Karpas-422 (cell line): ENCODE results near the gene TMEM131. TPM values are rescaled to one million over a fixed set of nuclear protein-coding genes. Genes with fewer than 3 reads are reported as not detected.
"Not testable (repeated sequence)": the region's sequence is repeated elsewhere in the genome, so short reads cannot be mapped to it uniquely, and the experiment has no call there.

ENCODE experiments used
- DNase-seq: peaks from one replicate; pipeline ENCODE4 v3.0.0-alpha.2; 2015
- H2AFZ ChIP-seq: fragments of 200-600 bp; sonication (generic); 2 replicates; pipeline ENCODE4 v1.6.1; 2014; ENCODE audit warnings: antibody characterized with exemption, low read length, mixed read lengths
- H3K27ac ChIP-seq: fragments of 200-600 bp; sonication (generic); 2 replicates; pipeline ENCODE4 v1.5.1; 2014; ENCODE audit warnings: mild to moderate bottlenecking, low read length, moderate library complexity
- H3K27me3 ChIP-seq: fragments of 200-600 bp; sonication (generic); 2 replicates; pipeline ENCODE4 v1.6.1; 2014; ENCODE audit warnings: low read length, mixed read lengths
- H3K36me3 ChIP-seq: fragments of 200-600 bp; sonication (generic); 2 replicates; pipeline ENCODE4 v1.6.1; 2014; ENCODE audit warnings: low read length, mixed read lengths; ENCODE audit not compliant: insufficient read depth
- H3K4me1 ChIP-seq: fragments of 200-600 bp; sonication (generic); 2 replicates; pipeline ENCODE4 v1.6.1; 2014; ENCODE audit warnings: mild to moderate bottlenecking, low read length, mixed read lengths
- H3K4me2 ChIP-seq: fragments of 200-600 bp; sonication (generic); 2 replicates; pipeline ENCODE4 v1.6.1; 2014; ENCODE audit warnings: low read length, low read depth, mild to moderate bottlenecking; ENCODE audit not compliant: poor library complexity, severe bottlenecking
- H3K4me3 ChIP-seq: fragments of 200-600 bp; sonication (generic); 2 replicates; pipeline ENCODE4 v1.5.1; 2014; ENCODE audit warnings: mild to moderate bottlenecking, antibody characterized with exemption, low read length, mixed read lengths
- H3K79me2 ChIP-seq: fragments of 200-600 bp; sonication (generic); 2 replicates; pipeline ENCODE4 v1.6.1; 2014; ENCODE audit warnings: mild to moderate bottlenecking, low read length, mixed read lengths
- H3K9ac ChIP-seq: fragments of 200-600 bp; sonication (generic); 2 replicates; pipeline ENCODE4 v1.6.0; 2014; ENCODE audit warnings: low read length
- H3K9me2 ChIP-seq: fragments of 200-600 bp; sonication (generic), shearing (Covaris generic); replicated peaks from 2 replicates; pipeline ENCODE4 v1.6.0; 2014; ENCODE audit warnings: mild to moderate bottlenecking, low read length, moderate library complexity; ENCODE audit not compliant: insufficient read depth
- H3K9me3 ChIP-seq: fragments of 300-700, 200-600 bp; sonication (generic); 2 replicates; pipeline ENCODE4 v1.6.1; 2014; ENCODE audit warnings: low read length, mixed read lengths
- H4K20me1 ChIP-seq: fragments of 200-600 bp; sonication (generic); 2 replicates; pipeline ENCODE4 v1.6.1; 2014; ENCODE audit warnings: mild to moderate bottlenecking, antibody characterized with exemption, low read length, low read depth; ENCODE audit not compliant: insufficient read depth
- total RNA-seq: library from RNA; depleted of rRNA; stranded (reverse); fragments of >200 nt; shearing (Covaris generic); gene quantifications from 2 replicates; pipeline ENCODE4 v1.2.3, GENCODE V29; 2014; ENCODE audit warnings: low replicate concordance

The TMEM131 gene
- total RNA-seq, 1 experiment from 2014 or later, result 20.9 TPM

GRCh38 chr2:97846716-97847115 is 149.0 kb downstream of the TMEM131 start:
- not testable (repeated sequence) for DNase-seq, H3K9me3 ChIP-seq, H3K4me2 ChIP-seq, H3K9me2 ChIP-seq, H3K27ac ChIP-seq, H3K4me1 ChIP-seq, H2AFZ ChIP-seq, H3K79me2 ChIP-seq, H3K36me3 ChIP-seq, H3K9ac ChIP-seq, H3K27me3 ChIP-seq, H3K4me3 ChIP-seq
- H4K20me1 ChIP-seq, result peaks cover 36% of the 10 kb centered on the region

GRCh38 chr2:97845818-97846217 is 149.9 kb downstream of the TMEM131 start:
- H3K4me2 ChIP-seq, result no peak overlapping the region
- no peaks in the 10 kb centered on the region for H3K27me3 ChIP-seq
- H3K9me2 ChIP-seq, result no peaks in the 10 kb centered on the region
- no peak for DNase-seq
- H3K9ac ChIP-seq, result no peak overlapping the region
- no peaks in the 10 kb centered on the region for H3K9me3 ChIP-seq
- no peak overlapping the region for H3K4me3 ChIP-seq
- H4K20me1 ChIP-seq, result peaks cover 36% of the 10 kb centered on the region
- no peaks in the 10 kb centered on the region for H3K79me2 ChIP-seq
- H2AFZ ChIP-seq, result no peak overlapping the region
- no peak overlapping the region for H3K27ac ChIP-seq
- no peaks in the 10 kb centered on the region for H3K36me3 ChIP-seq
- H3K4me1 ChIP-seq, result peaks cover 9% of the 10 kb centered on the region; the same call in 1 of the 2 replicates

GRCh38 chr2:97845133-97845532 is 150.6 kb downstream of the TMEM131 start:
- Histone ChIP-seq H3K27me3 (no peaks in the 10 kb centered on the region), H3K9me2 (no peaks in the 10 kb centered on the region), H3K9ac (no peak overlapping the region), H3K9me3 (no peaks in the 10 kb centered on the region), H3K36me3 (no peaks in the 10 kb centered on the region), H3K27ac (no peak overlapping the region), H3K79me2 (no peaks in the 10 kb centered on the region), H3K4me2 (no peak overlapping the region), H4K20me1 (peaks cover 31% of the 10 kb centered on the region), H2AFZ (no peak overlapping the region), H3K4me3 (no peak overlapping the region), H3K4me1 (peaks cover 9% of the 10 kb centered on the region; the same call in 1 of the 2 replicates)
- DNase-seq, result no peak

- Histone ChIP-seq H3K27me3 (no peaks in the 10 kb centered on the region), H3K4me1 (peaks cover 9% of the 10 kb centered on the region; the same call in 1 of the 2 replicates), H3K27ac (no peak overlapping the region), H3K9me2 (no peaks in the 10 kb centered on the region), H3K4me3 (no peak overlapping the region), H3K79me2 (no peaks in the 10 kb centered on the region), H3K36me3 (no peaks in the 10 kb centered on the region), H3K9me3 (no peaks in the 10 kb centered on the region), H3K4me2 (no peak overlapping the region), H3K9ac (no peak overlapping the region), H4K20me1 (peaks cover 31% of the 10 kb centered on the region), H2AFZ (no peak overlapping the region)
- DNase-seq, result no peak
Measured at GRCh38 chr2:97844311-97844859, 151.4 kb downstream of the TMEM131 start.

GRCh38 chr2:97840198-97840597 is 155.6 kb downstream of the TMEM131 start:
- Histone ChIP-seq H3K9me3 (no peaks in the 10 kb centered on the region), H3K4me1 (peaks cover 5% of the 10 kb centered on the region; the same call in 1 of the 2 replicates), H3K4me3 (no peak overlapping the region), H3K36me3 (no peaks in the 10 kb centered on the region), H3K4me2 (no peak overlapping the region), H3K79me2 (no peaks in the 10 kb centered on the region), H3K9ac (no peak overlapping the region), H3K27ac (no peak overlapping the region), H4K20me1 (peaks cover 10% of the 10 kb centered on the region; the same call in 1 of the 2 replicates), H3K9me2 (no peaks in the 10 kb centered on the region), H2AFZ (no peak overlapping the region), H3K27me3 (no peaks in the 10 kb centered on the region)
- no peak for DNase-seq

- no peak overlapping the region for H3K4me3 ChIP-seq
- H3K79me2 ChIP-seq, result no peaks in the 10 kb centered on the region
- no peaks in the 10 kb centered on the region for H4K20me1 ChIP-seq
- H2AFZ ChIP-seq, result no peak overlapping the region
- peaks cover 5% of the 10 kb centered on the region; the same call in 1 of the 2 replicates for H3K4me1 ChIP-seq
- no peaks in the 10 kb centered on the region for H3K9me2 ChIP-seq
- DNase-seq, result no peak
- no peak overlapping the region for H3K27ac ChIP-seq
- H3K36me3 ChIP-seq, result no peaks in the 10 kb centered on the region
- no peak overlapping the region for H3K9ac ChIP-seq
- no peaks in the 10 kb centered on the region for H3K27me3 ChIP-seq
- H3K4me2 ChIP-seq, result no peak overlapping the region
- H3K9me3 ChIP-seq, result no peaks in the 10 kb centered on the region
Measured at GRCh38 chr2:97834610-97835009, 161.1 kb downstream of the TMEM131 start.

GRCh38 chr2:97831121-97831520 is 164.6 kb downstream of the TMEM131 start:
- Histone ChIP-seq H3K4me1 (peaks cover 7% of the 10 kb centered on the region), H3K4me3 (no peak overlapping the region), H2AFZ (no peak overlapping the region), H3K9me3 (no peaks in the 10 kb centered on the region), H3K27me3 (no peaks in the 10 kb centered on the region), H3K4me2 (no peak overlapping the region), H3K36me3 (no peaks in the 10 kb centered on the region), H3K9ac (no peak overlapping the region), H3K9me2 (no peaks in the 10 kb centered on the region), H4K20me1 (no peaks in the 10 kb centered on the region), H3K79me2 (no peaks in the 10 kb centered on the region), H3K27ac (no peak overlapping the region)
- no peak for DNase-seq

- not testable (repeated sequence) for H3K9me3 ChIP-seq, H2AFZ ChIP-seq, H3K4me3 ChIP-seq, H3K9me2 ChIP-seq, H3K4me2 ChIP-seq, H4K20me1 ChIP-seq, H3K27me3 ChIP-seq, DNase-seq, H3K36me3 ChIP-seq, H3K79me2 ChIP-seq, H3K27ac ChIP-seq, H3K9ac ChIP-seq
- H3K4me1 ChIP-seq, result peaks cover 11% of the 10 kb centered on the region
Measured at GRCh38 chr2:97829255-97829654, 166.5 kb downstream of the TMEM131 start.
